Activated CD8-positive, alpha-beta T cell treated with anti-CD3 and anti-CD28 coated beads for 36 hours (primary cell): ENCODE measurements around the gene CCER1. TPM values are rescaled to one million over a fixed set of nuclear protein-coding genes. Genes with fewer than 3 reads are reported as not detected.
A peak's percentile ranks its signal among the peaks of the same experiment; 100 is the strongest.

Experiments used
- ATAC-seq: fragments of 200-7000 bp; cut with Tn5 transposase; one replicate; pipeline ENCODE4 v1.10.0; 2021; ENCODE audit warnings: mild to moderate bottlenecking, moderate library complexity
- CTCF ChIA-PET: fragments of 350-600 bp; sonication (Branson Sonifier 250); formaldehyde crosslinking; loops from one replicate; lab custom pipeline; 2021; ENCODE audit warnings: antibody characterized with exemption; lab: Charles Lee
- POLR2A ChIA-PET: fragments of 350-600 bp; sonication (Branson Sonifier 250); formaldehyde crosslinking; loops from one replicate; lab custom pipeline; 2021; ENCODE audit warnings: antibody characterized with exemption; lab: Charles Lee
- DNase-seq: peaks from one replicate; pipeline ENCODE4 v3.0.0-alpha.2; 2020
- H3K27ac Mint-ChIP-seq: one replicate; pipeline ENCODE4 v1.8.0; 2021; ENCODE audit warnings: mild to moderate bottlenecking, mixed read lengths
- H3K27me3 Mint-ChIP-seq: one replicate; pipeline ENCODE4 v1.8.0; 2021; ENCODE audit warnings: mixed read lengths
- H3K36me3 Mint-ChIP-seq: one replicate; pipeline ENCODE4 v1.8.0; 2021; ENCODE audit warnings: low read depth, mixed read lengths
- H3K4me1 Mint-ChIP-seq: one replicate; pipeline ENCODE4 v1.8.0; 2021; ENCODE audit warnings: low read depth, mixed read lengths
- H3K4me3 Mint-ChIP-seq: one replicate; pipeline ENCODE4 v1.8.0; 2021; ENCODE audit warnings: mild to moderate bottlenecking, moderate library complexity, mixed read lengths
- H3K9me3 Mint-ChIP-seq: one replicate; pipeline ENCODE4 v1.8.0; 2021; ENCODE audit warnings: mixed read lengths
- CTCF ChIP-seq: fragments of 200-600 bp; IDR thresholded peaks from one replicate; pipeline ENCODE4 v1.8.0; 2022; ENCODE audit warnings: antibody characterized with exemption, mild to moderate bottlenecking
- intact Hi-C: fragments of 100-400 bp; cut with micrococcal nuclease; formaldehyde crosslinking; loops from one replicate; pipeline ENCODE4 v1.10.0; 2022
- total RNA-seq, 2 experiments: library from RNA; stranded (reverse); gene quantifications; one replicate each; pipeline ENCODE4 v1.2.3, GENCODE V29; 2021

The CCER1 gene
- total RNA-seq, 2 experiments from 2014 or later = not detected

- DNase-seq (no peak), ATAC-seq (no peak)
- Mint-ChIP-seq H3K4me1 (no peaks in the 10 kb centered on the region), H3K27me3 (no peaks in the 10 kb centered on the region), H3K27ac (no peak overlapping the region), H3K4me3 (no peak overlapping the region), H3K36me3 (no peaks in the 10 kb centered on the region), H3K9me3 (no peaks in the 10 kb centered on the region)
- ChIA-PET POLR2A (no interaction called here), CTCF (no interaction called here)
- intact Hi-C loops = no loop called here
- TF ChIP-seq CTCF = no peak
Measured at GRCh38 chr12:90995010-90995409, 40.0 kb upstream of the CCER1 start.

- TF ChIP-seq CTCF = no peak
- H3K9me3 Mint-ChIP-seq = peaks cover 2% of the 10 kb centered on the region
- ChIA-PET CTCF (no interaction called here), POLR2A (no interaction called here)
- no peak overlapping the region for H3K27ac Mint-ChIP-seq
- no peaks in the 10 kb centered on the region for H3K4me1 Mint-ChIP-seq
- DNase-seq (no peak), ATAC-seq (no peak)
- H3K4me3 Mint-ChIP-seq = no peak overlapping the region
- no peaks in the 10 kb centered on the region for H3K36me3 Mint-ChIP-seq
- H3K27me3 Mint-ChIP-seq = peaks cover 1% of the 10 kb centered on the region
- intact Hi-C loops = no loop called here
Measured at GRCh38 chr12:90991952-90992465, 37.0 kb upstream of the CCER1 start.

- TF ChIP-seq CTCF = no peak
- no peaks in the 10 kb centered on the region for H3K36me3 Mint-ChIP-seq
- intact Hi-C loops = no loop called here
- no peaks in the 10 kb centered on the region for H3K4me1 Mint-ChIP-seq
- H3K27ac Mint-ChIP-seq = no peak overlapping the region
- no peak for ATAC-seq
- DNase-seq = no peak
- peaks cover 1% of the 10 kb centered on the region for H3K27me3 Mint-ChIP-seq
- POLR2A ChIA-PET = no interaction called here
- H3K9me3 Mint-ChIP-seq = peaks cover 2% of the 10 kb centered on the region
- CTCF ChIA-PET = interaction anchor here (1.5 kb wide), 1 partner anchor 335 kb away, joined by 6 read pairs; no protein-coding TSS in a partner anchor
- no peak overlapping the region for H3K4me3 Mint-ChIP-seq
Measured at GRCh38 chr12:90990611-90991010, 35.6 kb upstream of the CCER1 start.

GRCh38 chr12:90989686-90990111 lies 34.7 kb upstream of the CCER1 start:
- H3K4me1 Mint-ChIP-seq = no peaks in the 10 kb centered on the region
- no peak overlapping the region for H3K27ac Mint-ChIP-seq
- DNase-seq (no peak), ATAC-seq (no peak)
- H3K9me3 Mint-ChIP-seq = peaks cover 2% of the 10 kb centered on the region
- CTCF ChIA-PET = interaction anchor here (1.4 to 1.5 kb wide), 2 partner anchors 118 to 336 kb away, joined by 3 to 6 read pairs; no protein-coding TSS in a partner anchor
- no peaks in the 10 kb centered on the region for H3K36me3 Mint-ChIP-seq
- POLR2A ChIA-PET = no interaction called here
- H3K4me3 Mint-ChIP-seq = no peak overlapping the region
- H3K27me3 Mint-ChIP-seq = peaks cover 1% of the 10 kb centered on the region
- intact Hi-C loops = no loop called here
- TF ChIP-seq CTCF = no peak

- DNase-seq (no peak), ATAC-seq (no peak)
- POLR2A ChIA-PET = no interaction called here
- H3K27ac Mint-ChIP-seq = no peak overlapping the region
- H3K4me3 Mint-ChIP-seq = no peak overlapping the region
- peak; percentile 23 for TF ChIP-seq CTCF
- no peaks in the 10 kb centered on the region for H3K36me3 Mint-ChIP-seq
- intact Hi-C loops = no loop called here
- peaks cover 2% of the 10 kb centered on the region for H3K9me3 Mint-ChIP-seq
- peaks cover 4% of the 10 kb centered on the region for H3K27me3 Mint-ChIP-seq
- CTCF ChIA-PET = interaction anchor here (0.7 kb wide), 2 partner anchors 35 to 329 kb away, joined by 3 to 4 read pairs; no protein-coding TSS in a partner anchor
- H3K4me1 Mint-ChIP-seq = no peaks in the 10 kb centered on the region
Measured at GRCh38 chr12:90987520-90987919, 32.5 kb upstream of the CCER1 start.
